Measurements from ENCODE around the gene GADD45G.

Gene GADD45G

DNA sequence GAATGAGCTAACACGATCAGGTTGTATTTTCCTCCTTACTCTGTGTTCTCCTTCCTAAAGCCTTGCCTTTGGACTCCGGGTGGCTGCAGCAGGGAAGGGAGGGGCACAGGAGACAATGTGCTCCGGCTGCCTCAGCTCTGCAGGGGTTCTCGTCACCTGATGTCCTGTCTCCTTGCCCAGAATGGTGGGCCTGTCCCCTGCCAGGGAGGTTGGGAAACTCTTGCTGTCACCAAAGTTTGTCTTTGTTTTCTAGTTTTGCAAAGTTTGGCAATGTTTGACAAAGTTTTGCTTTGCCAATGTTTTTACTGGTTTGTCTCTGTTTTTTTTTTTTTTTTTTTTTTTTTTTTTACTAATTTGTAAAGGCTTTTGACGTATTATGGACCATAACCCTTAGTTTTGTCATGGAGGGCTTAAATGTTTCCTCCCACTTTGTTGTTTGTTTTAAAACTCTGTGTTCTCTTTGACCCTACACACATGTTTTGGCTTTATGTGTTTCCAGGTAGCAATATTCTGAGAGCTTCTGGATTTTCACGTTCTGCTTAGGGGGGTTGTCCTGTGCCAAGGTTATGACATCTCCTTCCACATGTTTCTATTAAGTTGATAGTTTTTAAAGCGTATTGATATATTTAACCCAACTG is 49.3 kb downstream of the GADD45G start:
- DNase-seq (ENCODE audit: low read depth, low spot score): no peak

GRCh38 chr9:89655056-89655989 is 50.5 kb downstream of the GADD45G start:
- DNase-seq (ENCODE audit: low read depth, low spot score): no peak
